Measurements from ENCODE around the gene ORM2. TPM values are rescaled to one million over a fixed set of nuclear protein-coding genes. Genes with fewer than 3 reads are reported as not detected.

ORM2 gene
- total RNA-seq, 1 experiment from 2014 or later: 0.59 TPM

- Histone ChIP-seq H3K27ac (ENCODE audit: low read depth, low read length) (0 out of 2 replicates have a peak overlapping the region, but pooled peaks have one; percentile 15), H3K79me2 (ENCODE audit: insufficient read depth, low read length) (no peaks in the 10 kb centered on the region), H4K20me1 (ENCODE audit: insufficient read depth) (no peaks in the 10 kb centered on the region), H3K9me2 (ENCODE audit: insufficient read depth) (no peaks in the 10 kb centered on the region), H2AFZ (ENCODE audit: low read depth, low read length, poor library complexity, severe bottlenecking) (no peak overlapping the region), H3K4me2 (ENCODE audit: low read length) (peak overlapping the region; percentile 63), H3K9me3 (ENCODE audit: control insufficient read depth in 1 of 2, insufficient read depth in 1 of 2, low read depth in 1 of 2, low read length in 2 of 2) (no peaks in the 10 kb centered on the region), H3K36me3 (ENCODE audit: control insufficient read depth in 1 of 2, insufficient read depth in 2 of 2, low read length in 2 of 2) (peaks cover 0 to 3% of the 10 kb centered on the region in 2 experiments; a peak in 1 of 4 replicates), H3K4me1 (ENCODE audit: control insufficient read depth in 1 of 2, insufficient read depth in 2 of 2, low read length in 2 of 2) (peaks cover 11 to 15% of the 10 kb centered on the region in 2 experiments; a peak in 3 of 4 replicates), H3K4me3 (replicated peaks in 1 of 2; ENCODE audit: low read depth in 1 of 2, low read length in 2 of 2) (no peak overlapping the region), H3K27me3 (ENCODE audit: insufficient read depth, low read length) (no peaks in the 10 kb centered on the region), H3K9ac (ENCODE audit: low read length) (no peak overlapping the region)
- TF ChIP-seq JUND (IDR thresholded peaks at IDR 0.05) (peak; percentile 51), ZBTB33 (IDR thresholded peaks at IDR 0.05; ENCODE audit: extremely low read depth, insufficient replicate concordance, low read length) (no peak), ATF3 (IDR thresholded peaks at IDR 0.05) (no peak), CBX3 (IDR thresholded peaks at IDR 0.05; ENCODE audit: low read depth) (no peak), POLR2AphosphoS5 (IDR thresholded peaks at IDR 0.05; ENCODE audit: low read depth, low read length) (0 out of 2 replicates have a peak, but pooled peaks have one; percentile 26), REST (IDR thresholded peaks at IDR 0.05; ENCODE audit: low read depth) (no peak), EGR1 (IDR thresholded peaks at IDR 0.05; ENCODE audit: low read depth) (peak; percentile 79), ZFX (IDR thresholded peaks at IDR 0.05) (no peak), YY1 (IDR thresholded peaks at IDR 0.05; ENCODE audit: extremely low read depth, insufficient replicate concordance, low read depth, low read length) (no peak), RAD21 (IDR thresholded peaks at IDR 0.05; ENCODE audit: low read depth) (no peak), SRF (IDR thresholded peaks at IDR 0.05; ENCODE audit: low read depth) (0 out of 2 replicates have a peak, but pooled peaks have one; percentile 32), EZH2phosphoT487 (IDR thresholded peaks at IDR 0.05; ENCODE audit: borderline replicate concordance) (no peak), SP1 (IDR thresholded peaks at IDR 0.05; ENCODE audit: low read depth) (peak; percentile 7; the same call in 1 of the 2 replicates), TCF7L2 (IDR thresholded peaks at IDR 0.05; ENCODE audit: borderline replicate concordance, extremely low read depth, insufficient read depth, insufficient read length) (no peak), CEBPB (IDR thresholded peaks at IDR 0.05; ENCODE audit: low read depth) (0 out of 2 replicates have a peak, but pooled peaks have one; percentile 44), CTCF (IDR thresholded peaks at IDR 0.05 in 2 of 3, conservative IDR thresholded peaks at IDR 0.05 in 1 of 3; ENCODE audit: borderline replicate concordance in 1 of 3, insufficient read depth in 1 of 3, low read depth in 2 of 3, low read length in 2 of 3) (no peak), ELF1 (IDR thresholded peaks at IDR 0.05; ENCODE audit: borderline replicate concordance, low read depth) (no peak), MAX (IDR thresholded peaks at IDR 0.05) (no peak), FOSL1 (IDR thresholded peaks at IDR 0.05; ENCODE audit: low read depth) (peak; percentile 42; the same call in 1 of the 2 replicates)
- POLR2A ChIA-PET: no interaction called here
- peak; percentile 36 for DNase-seq (ENCODE audit: low read depth, low spot score)
- CTCF ChIA-PET: no interaction called here
- intact Hi-C loops (cut with micrococcal nuclease): no loop called here
- BruUV-seq (replicated peaks): no TSS peak
- ATAC-seq: peak; percentile 89
- RAD21 ChIA-PET (ENCODE audit: low non-redundant PET in 1 of 2, low total read pairs in 2 of 2, uncharacterized antibody in 2 of 2, unreplicated experiment in 2 of 2): no interaction called here
Measured at GRCh38 chr9:114348906-114349482, 19.3 kb downstream of the ORM2 start.
